NCI-H2227 treated with DMSO at 0.1 percent for 48 hours (cell line): ENCODE data around the gene NDFIP1.

ENCODE experiments used
- DNase-seq: peaks from one replicate; lab custom pipeline; 2025; lab: John Stamatoyannopoulos, UW

NDFIP1 gene

GRCh38 chr5:142091922-142092321 is 16.7 kb upstream of the NDFIP1 start:
- no peak for DNase-seq

DNA sequence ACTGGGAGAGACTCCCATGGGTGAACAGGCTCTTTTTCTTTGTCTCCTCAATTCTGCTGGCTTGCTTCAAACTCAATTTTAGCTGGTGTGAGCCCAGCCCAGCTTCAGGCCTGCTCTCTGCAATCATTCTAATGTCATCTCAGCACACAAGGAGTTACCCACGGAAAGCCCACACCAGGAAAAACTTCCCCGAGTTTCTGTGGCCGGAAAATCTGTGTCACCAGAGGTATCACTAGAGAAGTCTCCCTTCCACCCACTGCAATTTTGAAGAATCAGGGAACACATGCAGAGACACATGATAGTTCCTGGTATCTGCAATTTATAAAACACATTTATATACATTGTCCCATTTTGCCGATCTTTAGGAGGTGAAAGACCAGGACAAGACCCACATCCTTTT is 13.5 kb upstream of the NDFIP1 start:
- DNase-seq, result no peak

DNA sequence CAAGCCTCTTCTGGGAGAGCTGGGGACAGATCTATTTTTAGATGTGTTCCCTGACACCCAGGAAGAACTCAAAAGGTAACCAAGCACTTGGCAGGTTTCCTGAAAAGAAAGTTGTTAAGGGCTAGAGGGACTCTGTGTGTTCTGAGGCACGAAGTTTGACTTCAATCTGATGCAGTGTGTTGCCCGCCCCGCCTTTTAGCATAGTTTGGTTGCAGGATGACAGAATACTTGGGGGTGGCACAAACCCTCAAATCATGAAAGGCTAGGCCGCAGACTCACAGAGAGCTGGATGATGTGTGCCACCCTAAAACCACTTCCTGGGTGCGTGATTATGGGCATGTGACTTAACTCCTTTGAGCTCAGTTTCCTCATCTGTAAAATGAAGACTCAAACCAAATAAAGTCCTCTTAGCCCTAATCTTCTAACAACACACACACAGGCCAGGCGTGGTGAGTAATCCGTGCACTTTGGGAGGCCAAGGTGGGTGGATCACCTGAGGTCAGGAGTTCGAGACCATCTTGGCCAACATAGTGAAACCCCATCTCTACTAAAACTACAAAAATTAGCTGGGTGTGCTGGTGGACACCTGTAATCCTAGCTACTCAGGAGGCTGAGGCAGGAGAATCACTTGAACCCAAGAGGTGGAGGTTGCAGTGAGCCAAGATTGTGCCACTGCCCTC is 12.8 kb upstream of the NDFIP1 start:
- DNase-seq, result no peak

- DNase-seq, result no peak
These were observed 12.2 kb upstream of the NDFIP1 start for GRCh38 chr5:142096382-142096781.

DNA sequence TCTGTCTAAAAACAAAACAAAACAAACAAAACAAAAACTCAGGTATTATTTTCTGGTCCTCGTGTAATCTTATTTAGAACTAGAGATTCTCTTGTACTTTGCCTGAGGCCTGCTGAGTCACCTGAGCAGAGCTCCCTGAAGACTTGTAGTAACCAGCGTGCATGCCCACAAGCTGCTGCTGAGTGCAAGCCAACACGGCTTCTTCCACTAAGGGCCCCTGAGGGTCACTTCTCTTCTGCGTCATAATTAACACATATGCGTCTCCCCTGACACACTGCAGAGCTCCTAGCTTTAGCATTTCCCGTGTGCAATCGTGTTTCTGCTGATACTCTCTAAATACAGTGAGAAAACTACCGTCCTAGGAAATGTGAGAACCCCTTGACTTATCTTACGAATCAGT is 10.9 kb upstream of the NDFIP1 start:
- DNase-seq, result no peak

DNA sequence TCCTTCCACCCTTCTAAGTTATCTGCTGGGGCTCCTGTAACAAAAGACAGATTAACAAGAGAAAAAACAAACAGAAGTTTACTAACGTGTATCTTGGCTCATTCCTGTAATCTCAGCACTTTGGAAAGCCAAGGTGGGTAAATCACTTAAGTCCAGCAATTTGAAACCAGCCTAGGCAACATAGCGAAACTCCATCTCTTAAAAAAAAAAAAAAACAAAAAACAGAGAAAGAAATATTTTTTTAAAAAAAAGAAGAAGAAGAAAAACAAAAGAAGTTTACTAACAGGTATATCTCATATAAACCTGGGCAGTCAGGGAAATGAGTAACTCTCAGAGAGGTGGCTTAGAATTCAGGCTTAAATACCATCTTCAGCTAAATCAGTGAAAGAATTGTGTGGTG is 10.3 kb upstream of the NDFIP1 start:
- no peak for DNase-seq

- no peak for DNase-seq
These were observed 9.6 kb upstream of the NDFIP1 start for GRCh38 chr5:142098931-142099330.

DNA sequence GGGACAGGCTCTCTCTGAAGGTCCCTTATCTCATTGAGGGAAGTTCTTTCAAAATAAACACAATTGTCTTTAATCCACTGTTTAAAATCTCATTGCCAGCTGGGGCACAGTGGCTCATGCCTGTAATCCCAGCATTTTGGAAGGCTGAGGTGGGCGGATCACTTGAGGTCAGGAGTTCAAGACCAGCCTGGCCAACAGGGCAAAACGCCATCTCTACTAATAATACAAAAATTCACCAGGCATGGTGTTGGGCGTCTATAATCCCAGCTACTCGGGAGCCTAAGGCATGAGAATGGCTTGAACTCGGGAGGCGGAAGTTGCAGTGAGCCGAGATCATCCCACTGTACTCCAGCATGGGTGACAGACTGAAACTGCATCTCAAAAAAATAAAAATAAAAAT is 8.3 kb upstream of the NDFIP1 start:
- no peak for DNase-seq

GRCh38 chr5:142102980-142103740 is 5.4 kb upstream of the NDFIP1 start:
- DNase-seq, result no peak

GRCh38 chr5:142104491-142104890 is 4.1 kb upstream of the NDFIP1 start:
- no peak for DNase-seq

DNA sequence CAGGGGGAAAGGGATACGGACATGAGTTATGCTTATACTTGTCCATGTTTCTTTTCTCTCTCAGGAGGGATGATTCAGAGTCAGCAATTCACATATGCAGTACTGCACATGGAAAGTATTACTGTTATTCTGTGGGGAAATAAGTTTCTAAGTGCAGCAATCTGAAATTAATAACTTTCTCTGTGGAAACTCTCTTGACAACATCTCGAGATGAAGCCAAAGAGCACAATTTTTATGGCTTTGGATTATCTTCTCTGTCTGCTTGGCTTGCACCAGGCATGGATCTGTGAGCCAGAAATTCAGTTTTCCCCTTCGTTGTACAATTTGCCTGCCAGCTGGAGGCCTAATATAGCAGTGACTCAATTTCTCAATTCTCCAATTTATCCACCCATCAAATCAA is 2.5 kb upstream of the NDFIP1 start:
- DNase-seq, result no peak

GRCh38 chr5:142107036-142107735 is 1.4 kb upstream of the NDFIP1 start:
- DNase-seq, result no peak

DNA sequence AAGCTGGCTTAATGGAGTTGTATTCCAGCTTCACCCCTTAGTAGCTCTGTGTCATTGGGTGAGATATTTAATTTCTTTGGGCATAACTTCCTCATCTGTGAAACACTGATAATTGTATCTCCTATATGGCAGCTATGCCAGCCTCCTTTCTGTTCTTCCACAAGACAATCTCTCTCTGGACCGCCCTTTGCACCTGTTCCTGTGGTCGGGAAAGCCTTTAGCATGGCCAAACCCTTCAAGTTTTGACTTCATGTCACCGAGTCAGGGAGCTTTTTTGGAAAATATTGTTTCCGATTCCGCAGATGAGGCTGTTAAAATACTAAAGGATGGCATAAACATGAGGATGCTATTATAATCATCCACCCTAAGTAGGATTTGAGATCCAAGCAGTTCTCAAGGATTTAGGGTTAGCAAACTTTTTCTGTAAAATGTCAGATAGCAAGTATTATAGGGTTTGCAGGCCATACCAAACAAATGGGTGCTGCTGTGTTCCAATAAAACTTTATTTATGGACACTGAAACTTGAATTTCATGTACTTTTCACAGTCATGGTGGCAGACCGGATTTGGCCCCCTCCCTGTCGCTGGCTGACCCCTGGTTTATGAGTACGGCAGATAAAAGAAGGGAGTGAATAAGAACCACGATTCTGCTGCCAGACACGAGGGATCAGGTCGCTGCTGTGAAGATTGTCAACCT is 695 bp upstream of the NDFIP1 start:
- DNase-seq, result no peak

- DNase-seq, result no peak
These were observed 909 bp downstream of the NDFIP1 start for GRCh38 chr5:142109331-142110045.

DNA sequence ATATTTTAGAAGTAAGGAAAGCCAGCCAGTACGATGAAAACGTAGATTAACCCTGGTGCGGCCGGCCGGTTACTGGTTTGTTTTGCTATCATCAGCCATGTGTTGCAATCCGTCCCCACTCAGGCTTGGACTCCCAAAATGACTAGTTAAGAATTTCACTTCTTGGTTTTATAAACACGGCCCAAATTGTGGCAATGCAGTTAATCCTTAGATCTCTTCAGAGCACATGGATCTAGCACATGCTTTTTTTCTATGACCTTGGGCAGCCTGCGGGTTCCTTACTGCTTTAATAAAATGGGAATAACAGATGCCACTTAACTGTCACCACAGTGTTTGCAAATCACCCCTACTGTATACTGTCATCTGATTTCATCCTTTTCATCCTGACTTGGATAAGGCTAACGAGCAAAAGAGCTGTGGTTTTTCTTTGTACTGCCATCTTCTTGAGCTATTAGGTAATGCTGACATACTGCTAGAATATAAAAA is 1.5 kb downstream of the NDFIP1 start:
- peak; percentile 14 for DNase-seq

DNA sequence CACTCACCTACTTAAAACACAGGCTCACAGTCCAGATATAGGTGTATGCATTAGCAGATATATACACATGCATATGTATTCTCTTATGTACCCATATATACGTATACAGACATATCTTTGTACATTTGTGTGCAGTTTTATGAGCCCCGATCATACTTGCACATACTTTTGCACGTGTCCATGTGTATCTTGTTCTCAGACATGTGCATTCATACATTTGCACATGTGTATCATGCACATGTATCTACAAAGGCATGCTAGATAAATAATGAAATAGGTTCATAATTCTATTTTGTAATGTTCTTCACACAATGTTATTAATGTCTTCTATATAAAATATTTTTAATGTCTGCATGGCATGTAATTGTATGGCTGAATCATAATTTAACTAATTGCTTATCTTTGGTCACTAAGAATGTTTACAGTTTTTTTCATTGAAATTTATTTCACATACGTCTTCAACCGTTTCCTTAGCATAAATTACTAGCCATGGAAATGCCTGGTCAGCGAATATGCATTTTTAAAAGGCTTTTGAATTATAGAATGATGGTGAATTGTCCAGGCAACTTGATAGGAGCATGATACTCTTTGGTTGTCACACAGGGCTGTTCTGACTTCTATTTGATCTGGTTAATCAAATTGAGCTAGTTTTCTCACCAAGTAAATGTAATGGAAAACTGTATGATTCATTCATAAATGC is 2.6 kb downstream of the NDFIP1 start:
- DNase-seq, result no peak

- DNase-seq, result no peak
These were observed 6.1 kb downstream of the NDFIP1 start for GRCh38 chr5:142114687-142115086.

GRCh38 chr5:142115937-142116614 is 7.5 kb downstream of the NDFIP1 start:
- no peak for DNase-seq

DNA sequence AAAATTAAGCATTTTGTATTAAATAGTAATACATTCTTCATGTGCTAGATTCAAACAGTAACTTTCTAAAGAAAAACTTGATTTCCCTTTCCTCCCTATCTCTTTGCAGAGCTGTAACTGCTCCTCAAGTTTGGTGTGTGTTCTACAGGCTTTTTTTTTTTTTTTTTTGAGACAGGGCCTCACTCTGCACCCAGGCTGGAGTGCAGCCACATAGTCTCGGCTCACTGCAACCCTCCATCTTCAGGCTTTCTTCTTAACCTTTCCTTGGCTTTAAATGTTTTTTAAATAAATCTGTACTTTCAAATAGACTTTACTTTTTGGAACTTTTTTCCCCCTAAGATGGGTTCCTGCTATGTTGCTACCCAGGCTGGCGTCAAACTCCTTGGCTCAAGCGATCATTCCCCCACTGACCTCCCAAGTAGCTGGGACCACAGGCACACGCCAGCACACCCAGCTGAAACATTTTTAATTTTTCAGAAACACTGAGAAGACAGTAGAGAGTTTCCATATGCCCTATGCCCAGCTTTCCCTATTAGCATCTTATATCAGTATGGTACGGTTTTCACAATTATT is 9.1 kb downstream of the NDFIP1 start:
- no peak for DNase-seq

DNA sequence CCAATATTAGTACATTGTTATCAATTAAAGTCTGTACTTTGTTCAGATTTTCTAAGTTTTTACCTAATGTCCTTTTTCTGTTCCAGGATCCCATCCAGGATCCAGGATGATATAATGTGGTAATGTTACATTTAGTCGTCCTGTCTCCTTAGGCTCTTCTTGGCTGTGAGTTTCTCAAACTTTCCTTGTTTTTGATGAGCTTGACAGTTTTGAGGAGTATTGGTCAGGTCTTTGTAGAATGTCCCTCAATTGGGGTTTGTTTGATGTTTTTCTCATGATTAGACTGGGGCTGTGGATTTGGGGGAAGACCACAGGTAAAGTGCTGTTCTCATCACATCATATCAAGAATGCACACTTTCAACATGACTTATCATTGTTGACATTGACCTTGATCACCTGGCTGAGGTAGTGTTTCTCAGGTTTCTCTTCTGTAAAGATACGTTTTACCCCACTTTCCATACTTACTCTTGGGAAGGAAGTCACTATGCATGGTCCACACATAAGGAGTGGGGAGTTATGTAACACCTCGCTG is 9.6 kb downstream of the NDFIP1 start:
- no peak for DNase-seq
